Measurements from ENCODE around the gene IFNE.

Gene IFNE

GRCh38 chr9:21482213-21482612 is at the start of gene IFNE:
Gene IFNE, minus strand, starts transcription at chr9:21482313. Its CDS starts 619 bp downstream, at chr9:21481694.
- DNase-seq: no peak

GRCh38 chr9:21528123-21528808 is 46.2 kb upstream of the IFNE start:
- DNase-seq: no peak

GRCh38 chr9:21527579-21527978 is 45.5 kb upstream of the IFNE start:
- no peak for DNase-seq

GRCh38 chr9:21525174-21525573 is 43.1 kb upstream of the IFNE start:
- DNase-seq: no peak

- DNase-seq: no peak
Measured at GRCh38 chr9:21524099-21524830, 42.2 kb upstream of the IFNE start.

- DNase-seq: no peak
Measured at GRCh38 chr9:21523021-21524014, 41.2 kb upstream of the IFNE start.

GRCh38 chr9:21522348-21522747 is 40.2 kb upstream of the IFNE start:
- no peak for DNase-seq

- DNase-seq: no peak
Measured at GRCh38 chr9:21521448-21521847, 39.3 kb upstream of the IFNE start.

GRCh38 chr9:21520501-21521228 is 38.6 kb upstream of the IFNE start:
- DNase-seq: no peak

- DNase-seq: no peak
Measured at GRCh38 chr9:21519855-21520434, 37.8 kb upstream of the IFNE start.

GRCh38 chr9:21516796-21517195 is 34.7 kb upstream of the IFNE start:
- DNase-seq: no peak

- DNase-seq: no peak
Measured at GRCh38 chr9:21513431-21513830, 31.3 kb upstream of the IFNE start.

- DNase-seq: no peak
Measured at GRCh38 chr9:21510806-21511205, 28.7 kb upstream of the IFNE start.

GRCh38 chr9:21507483-21507790 is 25.3 kb upstream of the IFNE start:
- no peak for DNase-seq

GRCh38 chr9:21506626-21507482 is 24.7 kb upstream of the IFNE start:
- DNase-seq: no peak

- DNase-seq: no peak
Measured at GRCh38 chr9:21505425-21506179, 23.5 kb upstream of the IFNE start.

- no peak for DNase-seq
Measured at GRCh38 chr9:21504894-21505293, 22.8 kb upstream of the IFNE start.

GRCh38 chr9:21504113-21504512 is 22.0 kb upstream of the IFNE start:
- DNase-seq: no peak

GRCh38 chr9:21502586-21502985 is 20.5 kb upstream of the IFNE start:
- no peak for DNase-seq

- no peak for DNase-seq
Measured at GRCh38 chr9:21499912-21500311, 17.8 kb upstream of the IFNE start.

- no peak for DNase-seq
Measured at GRCh38 chr9:21491756-21492155, 9.6 kb upstream of the IFNE start.

Data from DMS153 (cell line).